Stimulated activated CD4-positive, alpha-beta T cell treated with anti-CD3 and anti-CD28 coated beads, Interleukin-15, amount 100 ng/mL, for 48 hours (primary cell): Measurements from ENCODE around the gene SOX6.
"Not testable (repeated sequence)": the region's sequence is repeated elsewhere in the genome, so short reads cannot be mapped to it uniquely, and the experiment has no call there.

Source experiments
- DNase-seq, 2 donors: peaks; one replicate each; pipeline ENCODE4 v3.0.0-alpha.2; 2020; ENCODE audit warnings: low read depth in 2 of 2

SOX6 gene

GRCh38 chr11:16097543-16097942 is 258.8 kb downstream of the SOX6 start:
- DNase-seq, result no peak

GRCh38 chr11:16096336-16096735 is 260.0 kb downstream of the SOX6 start:
- no peak for DNase-seq

GRCh38 chr11:16095756-16096155 is 260.6 kb downstream of the SOX6 start:
- DNase-seq, result no peak

- no peak for DNase-seq
Observed at GRCh38 chr11:16093889-16094653, 262.3 kb downstream of the SOX6 start.

- DNase-seq, result no peak
Observed at GRCh38 chr11:16091862-16092261, 264.5 kb downstream of the SOX6 start.

- DNase-seq, result no peak
Observed at GRCh38 chr11:16089481-16089880, 266.9 kb downstream of the SOX6 start.

- no peak for DNase-seq
Observed at GRCh38 chr11:16088774-16089173, 267.6 kb downstream of the SOX6 start.

GRCh38 chr11:16087886-16088285 is 268.5 kb downstream of the SOX6 start:
- no peak for DNase-seq

- no peak for DNase-seq
Observed at GRCh38 chr11:16086229-16086819, 270.0 kb downstream of the SOX6 start.

GRCh38 chr11:16082095-16083055 is 274.0 kb downstream of the SOX6 start:
- no peak for DNase-seq

GRCh38 chr11:16081382-16082094 is 274.8 kb downstream of the SOX6 start:
- DNase-seq, result no peak

- DNase-seq, result no peak
Observed at GRCh38 chr11:16080688-16081381, 275.5 kb downstream of the SOX6 start.

- no peak for DNase-seq
Observed at GRCh38 chr11:16078936-16079335, 277.4 kb downstream of the SOX6 start.

- DNase-seq, result no peak
Observed at GRCh38 chr11:16070573-16070972, 285.8 kb downstream of the SOX6 start.

GRCh38 chr11:16067268-16067667 is 289.1 kb downstream of the SOX6 start:
- DNase-seq, result not testable (repeated sequence)

- no peak for DNase-seq
Observed at GRCh38 chr11:16059332-16059731, 297.0 kb downstream of the SOX6 start.

GRCh38 chr11:16058671-16059070 is 297.7 kb downstream of the SOX6 start:
- DNase-seq, result no peak

GRCh38 chr11:16052750-16053149 is 303.6 kb downstream of the SOX6 start:
- no peak for DNase-seq

- DNase-seq, result no peak
Observed at GRCh38 chr11:16049611-16050010, 306.7 kb downstream of the SOX6 start.

GRCh38 chr11:16047073-16047472 is 309.3 kb downstream of the SOX6 start:
- DNase-seq, result no peak

GRCh38 chr11:16043617-16044016 is 312.7 kb downstream of the SOX6 start:
- DNase-seq, result no peak
